HepG2 (cell line): Measurements from ENCODE around the gene WNK4. TPM values are rescaled to one million over a fixed set of nuclear protein-coding genes. Genes with fewer than 3 reads are reported as not detected.
A peak's percentile ranks its signal among the peaks of the same experiment; 100 is the strongest.

Experiments
- HES4 ChIP-seq: sonication (generic); formaldehyde crosslinking; IDR thresholded peaks from 2 replicates; pipeline ENCODE4 v1.9.0; 2021; ENCODE audit warnings: mild to moderate bottlenecking, missing genetic modification reagents, borderline replicate concordance
- MED1 ChIP-seq: sonication (generic); formaldehyde crosslinking; IDR thresholded peaks from 2 replicates; pipeline ENCODE4 v1.4.0; 2020; ENCODE audit warnings: missing genetic modification reagents
- TAF1 ChIP-seq: sonication (generic); formaldehyde crosslinking; IDR thresholded peaks from 2 replicates; pipeline ENCODE4 v1.4.0; 2020; ENCODE audit warnings: missing genetic modification reagents
- TBX2 ChIP-seq: sonication (generic); formaldehyde crosslinking; IDR thresholded peaks from 2 replicates; pipeline ENCODE4 v1.5.0; 2020; ENCODE audit warnings: missing genetic modification reagents, mild to moderate bottlenecking, borderline replicate concordance
- U2AF1 ChIP-seq: fragments of 200-400 bp; formaldehyde crosslinking; optimal IDR thresholded peaks from 2 replicates; pipeline ENCODE3; 2017; ENCODE audit warnings: mild to moderate bottlenecking, low read depth, low read length
- XBP1 ChIP-seq: sonication (generic); formaldehyde crosslinking; IDR thresholded peaks from 2 replicates; pipeline ENCODE4 v1.5.0; 2020; ENCODE audit warnings: missing genetic modification reagents
- ZBTB25 ChIP-seq: IDR thresholded peaks from 2 replicates; pipeline ENCODE4 v1.6.1; 2018; ENCODE audit warnings: missing genetic modification reagents
- ZBTB42 ChIP-seq: sonication (generic); formaldehyde crosslinking; IDR thresholded peaks from 2 replicates; pipeline ENCODE4 v1.5.0; 2020; ENCODE audit warnings: mild to moderate bottlenecking, missing genetic modification reagents
- ZFX ChIP-seq: sonication (generic); formaldehyde crosslinking; IDR thresholded peaks from 2 replicates; pipeline ENCODE4 v1.4.0; 2020; ENCODE audit warnings: mild to moderate bottlenecking, low read depth, missing genetic modification reagents, moderate library complexity
- ZKSCAN8 ChIP-seq: IDR thresholded peaks from 2 replicates; pipeline ENCODE4 v1.6.1; 2016; ENCODE audit warnings: borderline replicate concordance, missing genetic modification reagents, missing compliant biosample characterization
- ZNF598 ChIP-seq: sonication (generic); formaldehyde crosslinking; IDR thresholded peaks from 2 replicates; pipeline ENCODE4 v1.5.1; 2020; ENCODE audit warnings: mild to moderate bottlenecking, missing genetic modification reagents, borderline replicate concordance
- ZNF703 ChIP-seq: sonication (generic); formaldehyde crosslinking; IDR thresholded peaks from 2 replicates; pipeline ENCODE4 v1.5.1; 2020; ENCODE audit warnings: missing genetic modification reagents, mild to moderate bottlenecking, moderate library complexity, borderline replicate concordance
- ZSCAN30 ChIP-seq: sonication (generic); formaldehyde crosslinking; IDR thresholded peaks from 2 replicates; pipeline ENCODE4 v1.5.0; 2020; ENCODE audit warnings: mild to moderate bottlenecking, missing genetic modification reagents
- polyA plus RNA-seq, 8 experiments: library from polyadenylated mRNA; depleted of rRNA in 3 of 8; stranded (reverse) in 7 of 8; unstranded in 1 of 8; fragments of >200 nt; fragmentation: Illumina TruSeq in 4 of 8; extraction: Trizol in 4 of 8; gene quantifications; 2 replicates each; pipeline versions ENCODE4 v1.2.1 to v1.2.3, GENCODE V29; 2011 to 2016; ENCODE audit warnings: low read depth in 4 of 8, missing spikeins in 1 of 8, mixed read lengths in 1 of 8; ENCODE audit not compliant: insufficient read depth in 1 of 8
- total RNA-seq, 5 experiments: library from RNA; depleted of rRNA; stranded (reverse); fragments of >200 nt; fragmentation: Illumina TruSeq; extraction: Trizol; gene quantifications; 2 replicates each; pipeline ENCODE4 v1.2.3, GENCODE V29; 2016; ENCODE audit warnings: low read depth in 1 of 5
- TF ChIP-seq, protein P1 (sequence below), 2 experiments: sonication (generic) in 1 of 2; formaldehyde crosslinking in 1 of 2; IDR thresholded peaks; 2 replicates each; pipeline versions ENCODE4 v1.4.0 to v1.6.1; 2016 to 2020; ENCODE audit warnings: borderline replicate concordance in 1 of 2, low read depth in 1 of 2, mild to moderate bottlenecking in 1 of 2, missing genetic modification reagents in 1 of 2
- TF ChIP-seq, protein P2 (sequence below): sonication (generic); formaldehyde crosslinking; IDR thresholded peaks from 2 replicates; pipeline ENCODE4 v1.4.0; 2020; ENCODE audit warnings: mild to moderate bottlenecking, missing genetic modification reagents
- TF ChIP-seq, protein P3 (sequence below): sonication (generic); formaldehyde crosslinking; IDR thresholded peaks from 2 replicates; pipeline ENCODE4 v1.5.0; 2020; ENCODE audit warnings: mild to moderate bottlenecking, missing genetic modification reagents, borderline replicate concordance
- TF ChIP-seq, protein P4 (sequence below): sonication (generic); formaldehyde crosslinking; IDR thresholded peaks from 2 replicates; pipeline ENCODE4 v1.9.0; 2021; ENCODE audit warnings: missing genetic modification reagents, mild to moderate bottlenecking, borderline replicate concordance

The WNK4 gene
- total and polyA plus RNA-seq, 2 of the 13 experiments (the other 11 are each of a cell fraction or from before 2014, with no cell fraction given), result 2.7 to 13.7 TPM

GRCh38 chr17:42819939-42820535 is 39.6 kb downstream of the WNK4 start (continued):
- TF ChIP-seq, protein P1, sequence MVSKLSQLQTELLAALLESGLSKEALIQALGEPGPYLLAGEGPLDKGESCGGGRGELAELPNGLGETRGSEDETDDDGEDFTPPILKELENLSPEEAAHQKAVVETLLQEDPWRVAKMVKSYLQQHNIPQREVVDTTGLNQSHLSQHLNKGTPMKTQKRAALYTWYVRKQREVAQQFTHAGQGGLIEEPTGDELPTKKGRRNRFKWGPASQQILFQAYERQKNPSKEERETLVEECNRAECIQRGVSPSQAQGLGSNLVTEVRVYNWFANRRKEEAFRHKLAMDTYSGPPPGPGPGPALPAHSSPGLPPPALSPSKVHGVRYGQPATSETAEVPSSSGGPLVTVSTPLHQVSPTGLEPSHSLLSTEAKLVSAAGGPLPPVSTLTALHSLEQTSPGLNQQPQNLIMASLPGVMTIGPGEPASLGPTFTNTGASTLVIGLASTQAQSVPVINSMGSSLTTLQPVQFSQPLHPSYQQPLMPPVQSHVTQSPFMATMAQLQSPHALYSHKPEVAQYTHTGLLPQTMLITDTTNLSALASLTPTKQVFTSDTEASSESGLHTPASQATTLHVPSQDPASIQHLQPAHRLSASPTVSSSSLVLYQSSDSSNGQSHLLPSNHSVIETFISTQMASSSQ (IDR thresholded peaks at IDR 0.05; ENCODE audit: low read depth), result no peak
- TF ChIP-seq, protein P1 (CRISPR knock-in tag; IDR thresholded peaks at IDR 0.05; ENCODE audit: borderline replicate concordance), result no peak
- TF ChIP-seq TAF1, result no peak
- no peak for TF ChIP-seq ZBTB25
- TF ChIP-seq ZSCAN30 (CRISPR knock-in tag), result no peak
- no peak for TF ChIP-seq ZKSCAN8
- TF ChIP-seq XBP1 (CRISPR knock-in tag), result 0 out of 2 replicates have a peak, but pooled peaks have one; percentile 19
- TF ChIP-seq ZNF598 (CRISPR knock-in tag), result no peak
- TF ChIP-seq, protein P2, sequence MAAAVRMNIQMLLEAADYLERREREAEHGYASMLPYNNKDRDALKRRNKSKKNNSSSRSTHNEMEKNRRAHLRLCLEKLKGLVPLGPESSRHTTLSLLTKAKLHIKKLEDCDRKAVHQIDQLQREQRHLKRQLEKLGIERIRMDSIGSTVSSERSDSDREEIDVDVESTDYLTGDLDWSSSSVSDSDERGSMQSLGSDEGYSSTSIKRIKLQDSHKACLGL, result no peak
- no peak for TF ChIP-seq U2AF1
- TF ChIP-seq ZNF703 (CRISPR knock-in tag), result no peak
- no peak for TF ChIP-seq HES4 (CRISPR knock-in tag)
- TF ChIP-seq, protein P3, sequence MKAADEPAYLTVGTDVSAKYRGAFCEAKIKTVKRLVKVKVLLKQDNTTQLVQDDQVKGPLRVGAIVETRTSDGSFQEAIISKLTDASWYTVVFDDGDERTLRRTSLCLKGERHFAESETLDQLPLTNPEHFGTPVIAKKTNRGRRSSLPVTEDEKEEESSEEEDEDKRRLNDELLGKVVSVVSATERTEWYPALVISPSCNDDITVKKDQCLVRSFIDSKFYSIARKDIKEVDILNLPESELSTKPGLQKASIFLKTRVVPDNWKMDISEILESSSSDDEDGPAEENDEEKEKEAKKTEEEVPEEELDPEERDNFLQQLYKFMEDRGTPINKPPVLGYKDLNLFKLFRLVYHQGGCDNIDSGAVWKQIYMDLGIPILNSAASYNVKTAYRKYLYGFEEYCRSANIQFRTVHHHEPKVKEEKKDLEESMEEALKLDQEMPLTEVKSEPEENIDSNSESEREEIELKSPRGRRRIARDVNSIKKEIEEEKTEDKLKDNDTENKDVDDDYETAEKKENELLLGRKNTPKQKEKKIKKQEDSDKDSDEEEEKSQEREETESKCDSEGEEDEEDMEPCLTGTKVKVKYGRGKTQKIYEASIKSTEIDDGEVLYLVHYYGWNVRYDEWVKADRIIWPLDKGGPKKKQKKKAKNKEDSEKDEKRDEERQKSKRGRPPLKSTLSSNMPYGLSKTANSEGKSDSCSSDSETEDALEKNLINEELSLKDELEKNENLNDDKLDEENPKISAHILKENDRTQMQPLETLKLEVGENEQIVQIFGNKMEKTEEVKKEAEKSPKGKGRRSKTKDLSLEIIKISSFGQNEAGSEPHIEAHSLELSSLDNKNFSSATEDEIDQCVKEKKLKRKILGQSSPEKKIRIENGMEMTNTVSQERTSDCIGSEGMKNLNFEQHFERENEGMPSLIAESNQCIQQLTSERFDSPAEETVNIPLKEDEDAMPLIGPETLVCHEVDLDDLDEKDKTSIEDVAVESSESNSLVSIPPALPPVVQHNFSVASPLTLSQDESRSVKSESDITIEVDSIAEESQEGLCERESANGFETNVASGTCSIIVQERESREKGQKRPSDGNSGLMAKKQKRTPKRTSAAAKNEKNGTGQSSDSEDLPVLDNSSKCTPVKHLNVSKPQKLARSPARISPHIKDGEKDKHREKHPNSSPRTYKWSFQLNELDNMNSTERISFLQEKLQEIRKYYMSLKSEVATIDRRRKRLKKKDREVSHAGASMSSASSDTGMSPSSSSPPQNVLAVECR, result peak; percentile 21; the same call in 1 of the 2 replicates
- TF ChIP-seq, protein P4, sequence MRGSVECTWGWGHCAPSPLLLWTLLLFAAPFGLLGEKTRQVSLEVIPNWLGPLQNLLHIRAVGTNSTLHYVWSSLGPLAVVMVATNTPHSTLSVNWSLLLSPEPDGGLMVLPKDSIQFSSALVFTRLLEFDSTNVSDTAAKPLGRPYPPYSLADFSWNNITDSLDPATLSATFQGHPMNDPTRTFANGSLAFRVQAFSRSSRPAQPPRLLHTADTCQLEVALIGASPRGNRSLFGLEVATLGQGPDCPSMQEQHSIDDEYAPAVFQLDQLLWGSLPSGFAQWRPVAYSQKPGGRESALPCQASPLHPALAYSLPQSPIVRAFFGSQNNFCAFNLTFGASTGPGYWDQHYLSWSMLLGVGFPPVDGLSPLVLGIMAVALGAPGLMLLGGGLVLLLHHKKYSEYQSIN, result no peak
- no peak for TF ChIP-seq ZFX (CRISPR knock-in tag)
- TF ChIP-seq MED1, result 0 out of 2 replicates have a peak, but pooled peaks have one; percentile 11
- no peak for TF ChIP-seq TBX2 (CRISPR knock-in tag)
- no peak for TF ChIP-seq ZBTB42 (CRISPR knock-in tag)
